Activated naive CD8-positive, alpha-beta T cell treated with anti-CD3 and anti-CD28 coated beads for 36 hours (primary cell): ENCODE results near the gene SPCS1. TPM values are rescaled to one million over a fixed set of nuclear protein-coding genes. Genes with fewer than 3 reads are reported as not detected.

Source experiments
- DNase-seq: peaks from one replicate; pipeline ENCODE4 v3.0.0; 2021
- H3K27ac Mint-ChIP-seq: one replicate; pipeline ENCODE4 v1.8.0; 2022; ENCODE audit warnings: mild to moderate bottlenecking, moderate library complexity, mixed read lengths
- H3K27me3 Mint-ChIP-seq: one replicate; pipeline ENCODE4 v1.8.0; 2022; ENCODE audit warnings: mild to moderate bottlenecking, mixed read lengths
- H3K36me3 Mint-ChIP-seq: one replicate; pipeline ENCODE4 v1.8.0; 2021; ENCODE audit warnings: mild to moderate bottlenecking, mixed read lengths
- H3K4me1 Mint-ChIP-seq: one replicate; pipeline ENCODE4 v1.8.0; 2021; ENCODE audit warnings: mixed read lengths
- H3K4me3 Mint-ChIP-seq: one replicate; pipeline ENCODE4 v1.8.0; 2022; ENCODE audit warnings: mild to moderate bottlenecking, moderate library complexity, mixed read lengths
- H3K9me3 Mint-ChIP-seq: one replicate; pipeline ENCODE4 v1.8.0; 2022; ENCODE audit warnings: mixed read lengths
- total RNA-seq, 2 experiments: library from RNA; stranded (reverse); gene quantifications; one replicate each; pipeline ENCODE4 v1.2.3, GENCODE V29; 2021

Gene SPCS1
- total RNA-seq, 2 experiments from 2014 or later: 129 to 137 TPM

DNA sequence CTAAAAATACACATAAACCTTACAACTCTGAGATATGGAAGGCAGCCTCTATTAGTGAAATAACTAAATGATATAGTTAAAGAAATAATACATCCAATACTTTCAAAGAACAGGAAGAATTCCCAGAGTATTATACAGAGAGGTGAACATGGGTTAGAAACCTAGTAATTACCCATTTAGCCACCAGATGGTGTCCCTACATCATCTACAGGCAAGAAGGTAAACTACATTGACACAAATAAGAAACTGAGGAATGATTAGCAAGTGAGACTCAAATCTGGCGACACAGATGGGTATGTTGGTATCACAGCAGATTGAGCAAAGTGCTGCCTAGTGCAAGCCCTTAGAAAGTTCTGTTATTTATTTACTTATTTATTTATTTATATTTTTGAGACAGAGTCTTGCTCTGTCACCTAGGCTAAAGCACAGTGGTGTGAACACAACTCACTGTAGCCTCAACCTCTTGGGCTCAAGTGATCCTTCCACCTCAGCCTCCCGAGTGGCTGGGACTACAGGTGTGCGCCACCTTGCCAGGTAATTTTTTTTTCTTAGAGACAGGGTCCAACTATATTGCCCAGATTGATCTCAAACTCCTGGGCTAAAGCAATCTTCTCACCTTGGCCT lies 36.6 kb downstream of the SPCS1 start:
- Mint-ChIP-seq H3K27me3 (no peaks in the 10 kb centered on the region), H3K9me3 (no peaks in the 10 kb centered on the region), H3K4me3 (no peak overlapping the region), H3K4me1 (no peaks in the 10 kb centered on the region), H3K27ac (no peak overlapping the region), H3K36me3 (peaks cover 14% of the 10 kb centered on the region)
- DNase-seq: no peak

- Mint-ChIP-seq H3K27me3 (no peaks in the 10 kb centered on the region), H3K9me3 (no peaks in the 10 kb centered on the region), H3K27ac (no peak overlapping the region), H3K4me1 (no peaks in the 10 kb centered on the region), H3K4me3 (no peak overlapping the region), H3K36me3 (peaks cover 14% of the 10 kb centered on the region)
- DNase-seq: no peak
These were observed 37.2 kb downstream of the SPCS1 start for GRCh38 chr3:52743152-52743551.

GRCh38 chr3:52743721-52744120 lies 37.8 kb downstream of the SPCS1 start:
- Mint-ChIP-seq H3K4me1 (no peaks in the 10 kb centered on the region), H3K27ac (no peak overlapping the region), H3K27me3 (no peaks in the 10 kb centered on the region), H3K36me3 (peaks cover 19% of the 10 kb centered on the region), H3K9me3 (no peaks in the 10 kb centered on the region), H3K4me3 (no peak overlapping the region)
- DNase-seq: no peak

- no peak for DNase-seq
- Mint-ChIP-seq H3K27me3 (no peaks in the 10 kb centered on the region), H3K9me3 (no peaks in the 10 kb centered on the region), H3K4me1 (no peaks in the 10 kb centered on the region), H3K27ac (no peak overlapping the region), H3K4me3 (no peak overlapping the region), H3K36me3 (peaks cover 17% of the 10 kb centered on the region)
These were observed 46.2 kb downstream of the SPCS1 start for GRCh38 chr3:52752045-52752660.

DNA sequence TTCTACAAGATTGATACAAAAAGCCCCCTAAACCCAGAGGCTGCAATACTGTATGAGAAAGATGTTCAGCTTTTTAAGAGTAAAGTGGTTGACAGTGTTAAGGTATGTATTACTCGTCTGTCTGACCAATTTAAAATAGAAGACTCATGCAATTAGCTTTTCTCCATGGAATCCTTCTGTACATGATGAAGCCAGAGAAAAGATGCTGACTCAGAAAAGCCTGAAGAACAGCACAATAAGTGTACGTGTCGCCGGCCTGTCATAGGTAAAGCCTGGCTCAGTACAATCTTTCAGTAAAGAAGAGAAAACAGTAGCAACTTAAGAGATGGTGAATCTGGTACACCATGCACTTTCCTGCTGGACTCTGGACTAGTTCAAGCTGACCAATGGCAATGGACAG lies 48.5 kb downstream of the SPCS1 start:
- Mint-ChIP-seq H3K4me1 (no peaks in the 10 kb centered on the region), H3K9me3 (no peaks in the 10 kb centered on the region), H3K36me3 (peaks cover 14% of the 10 kb centered on the region), H3K27ac (no peak overlapping the region), H3K4me3 (no peak overlapping the region), H3K27me3 (no peaks in the 10 kb centered on the region)
- no peak for DNase-seq

DNA sequence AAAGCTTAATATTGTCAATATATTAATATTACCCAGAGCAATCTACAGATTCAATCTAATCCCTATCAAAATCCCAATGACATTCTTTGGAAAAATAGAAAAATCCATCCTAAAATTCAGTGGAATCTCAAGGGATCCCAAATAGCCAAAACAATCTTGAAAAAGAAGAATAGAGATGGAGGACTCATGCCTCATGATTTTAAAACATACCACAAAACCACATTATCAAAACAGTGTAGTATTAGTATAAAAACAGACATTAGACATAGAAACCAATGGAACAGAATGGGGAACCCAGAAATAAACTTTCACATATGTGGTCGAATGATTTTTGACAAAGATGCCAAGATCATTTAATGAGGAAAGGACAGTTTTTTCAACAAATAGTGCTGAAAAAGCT lies 50.2 kb downstream of the SPCS1 start:
- H3K4me3 Mint-ChIP-seq: no peak overlapping the region
- no peaks in the 10 kb centered on the region for H3K4me1 Mint-ChIP-seq
- DNase-seq: no peak
- H3K27ac Mint-ChIP-seq: no peak overlapping the region
- peaks cover 12% of the 10 kb centered on the region for H3K36me3 Mint-ChIP-seq
- no peaks in the 10 kb centered on the region for H3K9me3 Mint-ChIP-seq
- no peaks in the 10 kb centered on the region for H3K27me3 Mint-ChIP-seq

Other genes starting within 250 kb of the SPCS1 start
- under 1 TPM; 0.08 to 0.10 TPM for gene STAB1, start 210.8 kb upstream of the SPCS1 start, total RNA-seq
- gene NT5DC2, start 172.2 kb upstream of the SPCS1 start, total RNA-seq: 10 to 100 TPM; 66.6 to 73.4 TPM
- 10 to 100 TPM; 23.4 to 23.6 TPM for gene UQCC5, start 169.5 kb upstream of the SPCS1 start, total RNA-seq
- gene PBRM1, start 20.2 kb upstream of the SPCS1 start, total RNA-seq: 10 to 100 TPM; 61.5 to 62.1 TPM
- gene GNL3, start 20.1 kb upstream of the SPCS1 start, total RNA-seq: 100 to 1,000 TPM; 245 to 246 TPM
- 10 to 100 TPM; 29.5 to 30.3 TPM for gene GLT8D1, start 315 bp upstream of the SPCS1 start, total RNA-seq
- gene NEK4, start 64.8 kb downstream of the SPCS1 start, total RNA-seq: 10 to 100 TPM; 29.4 to 29.7 TPM
- not detected for gene ITIH1, start 71.5 kb downstream of the SPCS1 start, total RNA-seq
- not detected for gene ITIH3, start 88.7 kb downstream of the SPCS1 start, total RNA-seq
- gene ITIH4, start 124.6 kb downstream of the SPCS1 start, total RNA-seq: 1 to 10 TPM; 4.8 to 6.8 TPM
- gene MUSTN1, start 128.9 kb downstream of the SPCS1 start, total RNA-seq: 1 to 10 TPM in 1 of 2 experiments, under 1 TPM in 1; 0.91 to 1.0 TPM
- 10 to 100 TPM; 23.6 to 30.0 TPM for gene STIMATE, start 191.4 kb downstream of the SPCS1 start, total RNA-seq